Hematopoietic multipotent progenitor cell (in vitro differentiated cells): ENCODE measurements around the gene MT2A. TPM values are rescaled to one million over a fixed set of nuclear protein-coding genes. Genes with fewer than 3 reads are reported as not detected.

Experiments
- DNase-seq, 3 donors: peaks; one replicate each; pipeline ENCODE4 v3.0.0-alpha.2; 2011 to 2015; ENCODE audit warnings: low read depth in 2 of 3, low spot score in 2 of 3
- total RNA-seq: library from RNA; depleted of rRNA; stranded (reverse); fragments of >200 nt; gene quantifications from one replicate; pipeline ENCODE4 v1.2.3, GENCODE V29; 2012

Gene MT2A
- total RNA-seq, 1 donor, result 21.8 TPM

DNA sequence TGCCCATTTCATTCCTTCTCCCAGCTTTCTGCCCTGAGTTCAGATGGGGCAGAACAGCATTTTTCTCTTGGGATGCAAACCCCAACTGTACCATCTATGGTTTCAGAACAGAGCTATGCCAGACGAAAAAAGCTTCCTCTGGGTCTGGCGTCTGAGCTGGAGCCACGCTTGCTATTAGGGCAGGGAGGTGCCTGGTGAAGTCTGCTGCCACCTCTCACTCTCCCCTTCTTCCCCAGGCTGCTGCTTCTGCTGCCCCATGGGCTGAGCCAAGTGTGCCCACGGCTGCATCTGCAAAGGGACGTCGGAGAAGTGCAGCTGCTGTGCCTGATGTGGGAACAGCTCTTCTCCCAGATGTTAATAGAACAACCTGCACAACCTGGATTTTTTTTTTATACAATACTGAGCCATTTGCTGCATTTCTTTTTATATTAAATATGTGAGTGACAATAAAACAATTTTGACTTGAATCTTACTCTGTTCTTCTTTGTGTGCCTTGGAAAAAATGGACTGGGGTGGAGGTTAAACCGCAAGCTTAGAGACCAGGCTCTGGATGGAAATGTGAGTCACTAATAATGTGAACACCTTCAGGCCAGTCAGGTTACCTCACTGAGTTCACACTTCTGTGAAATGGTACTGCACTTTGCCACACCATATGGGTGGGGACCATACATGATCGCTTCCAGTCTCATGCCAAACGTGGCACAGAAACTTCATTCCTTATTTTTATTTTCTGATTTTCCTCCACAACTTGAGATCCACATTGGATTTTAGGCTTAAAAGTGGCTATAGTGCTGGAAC lies 28.4 kb downstream of the MT2A start:
- no peak for DNase-seq

DNA sequence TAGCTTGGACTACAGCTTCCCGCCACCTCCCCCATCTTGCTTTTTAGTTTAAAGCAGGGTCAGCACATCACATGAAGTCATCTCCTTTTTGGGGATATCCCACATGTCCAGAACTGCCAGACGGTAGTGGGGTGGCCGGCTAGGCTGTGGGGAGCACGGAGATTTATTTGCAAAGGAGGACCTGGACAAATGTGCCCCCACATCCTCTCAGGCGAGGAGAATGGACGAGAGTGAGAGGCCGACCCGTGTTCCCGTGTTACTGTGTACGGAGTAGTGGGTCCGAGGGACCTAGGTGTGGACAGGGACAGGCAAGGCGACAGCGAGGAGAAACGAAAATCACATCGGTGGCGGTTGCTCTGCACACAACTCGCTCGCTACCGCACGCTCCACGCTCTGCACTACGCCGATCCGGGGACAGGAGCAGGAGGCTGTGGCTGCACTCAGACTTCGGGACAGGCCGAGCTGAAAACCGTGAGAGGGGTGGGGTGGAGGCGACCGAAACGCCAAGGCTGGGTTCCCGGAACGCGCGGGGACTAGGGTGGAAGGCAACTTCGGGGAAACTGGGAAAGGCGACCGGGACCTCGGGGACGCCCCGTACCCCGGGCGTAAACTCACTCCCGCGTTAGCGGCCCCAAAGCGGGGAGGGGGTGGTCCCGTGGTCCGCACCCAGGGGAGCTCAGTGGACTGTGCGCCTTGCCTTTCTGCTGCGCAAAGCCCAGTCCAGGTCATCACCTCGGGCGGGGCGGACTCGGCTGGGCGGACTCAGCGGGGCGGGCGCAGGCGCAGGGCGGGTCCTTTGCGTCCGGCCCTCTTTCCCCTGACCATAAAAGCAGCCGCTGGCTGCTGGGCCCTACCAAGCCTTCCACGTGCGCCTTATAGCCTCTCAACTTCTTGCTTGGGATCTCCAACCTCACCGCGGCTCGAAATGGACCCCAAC lies 29.7 kb downstream of the MT2A start, which contains the start of gene MT1A:
MT1A (plus strand) TSS at position 853 of the 937 bp plus-strand sequence; CDS start at position 926, 73 bp downstream.
- DNase-seq, result no peak

DNA sequence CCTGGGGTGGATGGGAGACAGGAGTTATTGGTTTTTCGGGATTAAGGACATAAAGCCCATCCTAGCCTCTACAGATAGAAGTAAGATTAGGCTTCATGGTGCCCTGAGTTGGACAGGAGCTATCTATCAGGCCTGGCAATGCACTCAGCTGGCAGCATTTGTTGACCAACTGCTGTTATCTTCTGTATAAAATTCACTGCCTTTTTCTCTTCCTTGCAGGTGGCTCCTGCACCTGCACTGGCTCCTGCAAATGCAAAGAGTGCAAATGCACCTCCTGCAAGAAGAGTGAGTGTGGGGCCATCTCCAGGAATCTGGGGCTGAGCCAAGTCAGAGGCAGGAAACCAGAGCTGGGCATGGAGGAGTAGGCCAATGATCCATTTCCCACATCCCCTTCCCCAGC lies 30.7 kb downstream of the MT2A start:
- DNase-seq, result no peak

DNA sequence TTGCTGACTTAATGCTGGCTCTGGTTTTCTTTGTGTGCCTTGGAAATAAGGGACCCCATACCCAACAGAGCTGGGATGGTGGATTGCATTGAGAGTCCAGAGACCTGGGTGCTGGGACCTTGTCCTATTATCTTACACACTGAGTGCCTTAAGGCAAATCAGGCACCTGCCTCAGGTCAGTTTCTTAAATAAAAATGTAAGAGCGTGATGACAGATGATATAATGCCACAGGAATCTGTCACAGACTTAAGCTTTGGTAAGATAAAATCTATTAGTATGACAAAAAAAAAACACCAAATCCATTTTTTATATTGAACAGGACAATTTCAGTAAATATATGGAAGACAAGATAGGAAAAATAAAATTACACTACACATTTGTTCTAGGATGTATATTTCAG lies 31.7 kb downstream of the MT2A start:
- DNase-seq, result no peak

DNA sequence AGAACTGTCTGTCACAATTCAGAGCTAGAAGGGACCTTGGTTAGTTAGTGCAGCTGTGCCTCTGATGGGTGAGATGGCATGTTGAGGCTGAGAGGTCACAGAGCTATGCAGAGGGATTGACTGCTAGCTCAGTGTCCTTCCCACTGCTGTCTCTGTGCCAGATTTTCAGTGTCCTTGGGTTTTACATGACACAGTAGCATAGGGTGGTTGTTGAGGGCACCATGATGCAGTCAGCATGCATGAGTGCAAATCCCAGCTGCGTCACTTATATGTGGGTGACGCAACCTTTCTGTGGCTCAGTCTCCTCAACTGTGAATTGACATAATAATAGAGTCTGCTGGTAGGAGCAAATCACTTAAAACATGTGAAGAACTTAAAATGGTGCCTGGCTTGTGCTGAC lies 32.8 kb downstream of the MT2A start:
- DNase-seq, result no peak

DNA sequence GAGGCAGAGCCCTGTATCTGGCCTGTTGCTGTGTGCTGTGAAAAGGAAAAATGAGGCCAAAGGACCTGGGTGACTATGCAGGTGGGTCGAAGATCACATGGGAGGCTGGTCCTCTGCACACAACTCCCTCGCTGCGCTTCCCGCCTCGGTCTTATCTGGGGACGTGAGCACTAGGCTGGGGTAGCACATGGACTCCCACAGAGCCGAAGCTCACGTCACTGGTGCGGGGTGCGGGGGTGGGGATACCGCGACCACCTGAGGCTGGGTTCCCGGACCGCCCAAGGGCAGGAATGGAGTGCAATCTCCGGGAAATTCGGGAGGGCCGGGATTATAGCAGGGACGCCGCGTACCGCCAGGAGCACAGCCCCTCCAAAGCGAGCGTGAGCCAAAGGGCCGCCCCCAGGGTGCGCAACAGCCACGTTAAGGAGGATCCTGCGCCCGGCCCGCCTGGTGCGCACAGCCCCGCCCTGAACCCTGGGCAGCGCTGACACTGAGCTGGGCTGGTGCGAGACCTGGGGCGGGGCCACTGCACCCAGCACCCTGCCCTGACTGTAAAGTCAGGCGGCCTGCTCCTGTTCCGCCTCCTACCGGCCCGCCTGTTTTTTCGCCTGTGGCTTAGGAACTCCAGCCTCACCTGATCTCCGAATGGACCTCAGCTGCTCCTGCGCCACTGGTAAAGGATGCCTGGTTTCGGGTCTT lies 34.8 kb downstream of the MT2A start:
- no peak for DNase-seq

DNA sequence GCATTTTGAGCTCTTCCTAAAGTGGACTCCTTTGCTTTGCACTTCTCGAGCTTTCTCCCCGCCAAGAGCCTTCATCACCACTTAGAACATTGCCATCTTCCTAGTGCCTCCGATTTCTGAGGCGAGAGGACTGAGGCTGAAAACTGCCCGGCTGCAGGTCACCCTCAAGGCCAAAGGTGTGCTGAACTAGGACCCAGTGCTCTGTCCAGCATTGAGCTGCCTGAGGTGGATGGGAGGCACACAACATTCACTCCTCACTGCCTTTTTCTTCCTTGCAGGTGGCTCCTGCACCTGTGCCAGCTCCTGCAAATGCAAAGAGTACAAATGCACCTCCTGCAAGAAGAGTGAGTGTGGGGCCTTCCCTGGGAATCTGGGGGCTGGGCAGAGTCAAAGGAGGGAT lies 35.4 kb downstream of the MT2A start:
- no peak for DNase-seq

DNA sequence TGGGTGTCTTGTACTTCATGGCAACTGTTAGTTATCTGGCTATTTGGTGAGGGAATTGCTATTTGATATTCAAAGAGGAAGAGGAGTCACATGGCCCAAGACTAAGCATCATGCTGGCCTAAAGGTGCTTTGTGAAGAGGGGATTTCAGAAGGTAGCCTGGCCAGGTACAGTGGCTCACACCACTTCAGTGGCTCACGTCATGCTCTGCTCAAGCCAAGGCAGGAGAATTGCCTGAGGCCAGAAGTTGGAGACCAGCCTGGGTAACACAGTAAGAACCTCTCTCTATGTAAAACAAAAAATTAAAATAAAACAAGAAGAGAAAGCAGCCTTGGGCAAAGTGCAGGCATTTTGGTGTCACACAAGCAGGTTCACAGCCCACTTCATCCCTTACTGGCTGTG lies 36.9 kb downstream of the MT2A start:
- no peak for DNase-seq

DNA sequence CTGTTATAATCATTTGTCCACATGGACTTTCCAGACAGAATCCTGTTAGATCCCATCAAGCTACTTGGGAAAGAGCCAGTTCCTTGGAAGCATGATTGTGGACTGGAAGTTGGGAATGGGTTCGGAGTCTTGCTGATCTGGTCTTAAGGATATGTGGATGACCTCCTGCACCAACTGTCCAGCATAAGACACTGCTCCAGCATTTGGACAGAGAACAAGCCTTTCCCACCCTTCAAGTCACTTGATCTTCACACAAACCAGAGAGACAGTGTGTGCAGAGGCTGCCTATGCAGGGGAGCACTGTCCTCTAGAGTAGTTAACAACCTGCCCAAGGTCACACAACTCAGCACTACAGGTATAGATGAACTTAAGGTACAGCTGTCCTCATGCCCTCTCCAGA lies 37.5 kb downstream of the MT2A start:
- DNase-seq, result no peak

DNA sequence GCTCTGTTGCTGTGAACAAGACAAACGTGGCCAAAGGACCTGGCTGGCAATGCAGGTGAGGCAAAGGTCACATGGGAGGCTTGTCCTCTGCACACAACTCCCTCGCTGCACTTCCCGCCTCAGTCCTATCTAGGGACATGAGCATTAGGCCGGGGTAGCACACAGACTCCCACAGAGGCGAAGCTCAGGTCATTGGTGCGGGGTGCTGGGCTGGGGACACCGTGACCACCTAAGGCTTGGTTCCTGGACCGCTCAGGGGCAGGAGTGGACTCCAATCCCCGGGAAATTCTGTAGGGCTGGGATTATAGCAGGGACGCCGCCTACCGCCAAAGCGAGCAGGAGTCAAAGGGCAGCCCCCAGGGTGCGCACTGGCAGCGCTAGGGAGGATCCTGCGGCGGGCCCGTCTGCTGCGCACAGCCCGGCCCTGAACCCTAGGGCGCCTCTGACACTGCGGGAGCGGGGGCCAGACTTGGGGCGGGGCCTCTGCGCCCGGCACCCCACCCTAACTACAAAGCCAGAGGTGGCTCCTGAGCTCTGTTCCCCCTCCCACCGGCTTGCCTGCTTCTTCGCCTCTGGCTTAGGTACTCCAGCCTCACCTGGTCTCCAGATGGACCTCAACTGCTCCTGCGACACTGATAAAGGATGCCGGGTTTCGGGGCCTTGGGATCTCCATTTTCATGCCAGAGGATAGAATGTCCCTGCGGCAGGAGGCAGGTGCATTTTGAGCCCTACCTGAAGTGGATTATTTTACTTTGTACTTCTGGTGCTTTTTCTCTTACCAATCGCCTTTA lies 39.5 kb downstream of the MT2A start:
- no peak for DNase-seq

DNA sequence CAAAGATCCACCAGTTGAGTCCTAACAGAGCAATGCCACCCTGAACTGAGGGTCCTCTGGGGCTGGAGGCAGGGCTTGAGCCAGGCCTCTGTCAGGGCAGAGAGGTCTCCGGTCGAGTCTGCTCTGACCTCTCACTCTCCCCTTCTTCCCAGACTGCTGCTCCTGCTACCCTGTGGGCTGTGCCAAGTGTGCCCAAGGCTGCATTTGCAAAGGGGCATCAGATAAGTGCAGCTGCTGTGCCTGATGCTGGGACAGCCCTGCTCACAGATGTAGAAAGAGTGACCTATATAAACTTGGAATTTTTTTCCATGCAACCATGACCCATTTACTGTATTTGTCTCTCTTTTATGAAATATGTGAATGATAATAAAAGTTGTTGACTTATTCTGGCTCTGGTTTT lies 40.9 kb downstream of the MT2A start:
- no peak for DNase-seq

DNA sequence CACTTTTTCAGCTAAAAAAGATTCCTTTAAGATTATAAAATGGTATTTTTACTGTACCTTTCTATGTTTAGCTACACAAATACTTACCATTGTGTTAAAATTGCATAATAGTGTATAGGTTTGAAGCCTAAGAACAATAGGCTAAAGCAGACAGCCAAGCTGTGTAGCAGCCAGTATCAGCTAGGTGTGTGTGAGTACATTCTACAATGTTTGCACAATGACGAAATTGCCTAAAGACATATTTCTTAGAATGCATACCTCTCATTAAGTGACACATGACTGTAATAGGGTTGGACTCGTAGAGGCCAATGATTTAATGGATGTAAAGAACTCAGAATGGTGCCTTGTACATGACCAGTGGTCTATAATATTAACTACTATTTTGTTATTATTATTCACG lies 41.4 kb downstream of the MT2A start:
- no peak for DNase-seq

DNA sequence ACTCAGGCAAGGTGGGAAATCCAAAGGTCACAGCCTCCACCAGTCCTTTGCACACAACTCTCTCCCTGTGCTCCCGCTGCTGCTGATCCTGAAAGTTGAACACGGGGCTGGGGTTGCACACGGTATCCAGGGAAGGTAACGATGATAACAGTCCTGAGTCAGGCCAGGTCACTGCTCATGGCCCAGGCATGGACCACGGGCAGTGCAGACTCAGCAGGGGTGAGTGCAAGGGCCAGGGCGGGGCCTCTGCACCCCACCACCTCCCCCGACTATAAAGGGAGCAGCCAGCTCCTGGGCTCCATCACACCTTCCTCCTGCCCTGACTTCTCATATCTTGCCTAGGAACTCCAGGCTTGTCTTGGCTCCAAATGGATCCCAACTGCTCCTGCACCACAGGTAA lies 43.2 kb downstream of the MT2A start, which contains the start of gene MT1B:
MT1B (plus strand) TSS at position 301 of the 400 bp plus-strand sequence; CDS start at position 369, 68 bp downstream.
- no peak for DNase-seq

DNA sequence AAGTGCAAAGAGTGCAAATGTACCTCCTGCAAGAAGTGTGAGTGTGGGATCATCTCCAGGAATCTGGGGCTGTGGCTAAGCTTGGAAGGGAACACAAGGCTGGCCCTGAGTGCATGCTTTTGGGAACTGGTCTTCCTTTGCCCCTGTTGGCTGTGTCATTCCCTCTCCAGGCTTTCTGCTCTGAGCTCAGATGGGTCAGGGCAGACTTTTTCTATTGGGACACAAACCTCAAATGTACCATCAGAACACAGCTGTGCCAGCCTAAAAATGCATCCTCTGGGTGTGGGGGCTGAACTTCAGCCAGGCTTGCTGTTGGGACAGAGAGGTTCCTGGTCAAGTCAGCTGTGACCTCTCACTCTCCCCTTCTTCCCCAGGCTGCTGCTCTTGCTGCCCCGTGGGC lies 44.2 kb downstream of the MT2A start:
- no peak for DNase-seq

DNA sequence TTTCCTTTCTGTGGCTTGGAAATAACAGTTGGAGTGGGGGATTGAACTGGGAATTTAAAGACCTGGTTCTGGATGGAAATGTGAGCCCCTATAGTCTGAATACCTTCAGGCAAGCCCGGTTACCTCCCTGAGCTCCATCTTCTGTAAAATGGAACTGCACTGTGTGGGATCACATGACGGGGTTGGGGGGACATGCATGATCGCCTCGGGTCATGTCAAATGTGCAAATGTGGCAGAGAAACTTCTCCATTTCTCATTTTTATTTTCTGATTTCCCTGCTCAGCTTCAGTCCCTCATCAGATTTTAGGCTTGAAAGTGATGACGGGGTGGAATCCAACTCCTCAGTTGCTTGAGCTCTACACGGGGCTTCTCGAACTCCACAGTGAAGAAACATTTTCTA lies 44.8 kb downstream of the MT2A start:
- DNase-seq, result no peak

DNA sequence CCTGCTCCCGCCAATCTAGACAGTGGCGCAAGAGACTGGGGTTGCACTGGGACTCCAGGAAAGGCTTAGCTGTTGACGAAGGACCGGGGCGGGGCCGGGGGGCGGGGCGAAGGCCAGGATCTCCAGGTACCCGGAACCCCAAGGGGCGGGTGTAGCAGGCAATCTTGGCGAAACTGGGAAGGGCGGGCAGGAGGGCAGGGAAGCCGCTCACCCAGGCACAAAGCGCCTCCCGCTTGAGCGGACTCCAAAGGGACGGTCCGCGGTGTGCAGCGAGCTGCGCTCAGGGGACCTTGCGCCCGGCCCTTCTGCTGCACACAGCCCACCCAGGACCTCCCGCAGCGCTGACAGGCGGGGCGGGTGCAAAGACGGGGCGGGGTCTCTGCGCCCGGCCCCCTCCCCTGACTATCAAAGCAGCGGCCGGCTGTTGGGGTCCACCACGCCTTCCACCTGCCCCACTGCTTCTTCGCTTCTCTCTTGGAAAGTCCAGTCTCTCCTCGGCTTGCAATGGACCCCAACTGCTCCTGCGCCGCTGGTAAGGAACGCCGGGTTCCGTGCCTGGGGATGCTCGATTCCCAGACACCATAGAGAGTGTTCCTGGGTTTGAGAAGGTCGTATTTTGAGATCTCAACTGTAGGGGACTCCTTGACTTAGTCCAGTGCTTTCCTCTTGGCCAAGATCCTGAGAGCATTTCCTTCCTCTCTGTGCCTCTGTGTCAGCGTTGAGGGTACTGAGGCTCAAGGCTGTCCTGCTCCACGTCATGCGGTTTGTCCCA lies 49.4 kb downstream of the MT2A start, which contains the start of gene MT1F:
MT1F (plus strand) TSS at position 405 of the 772 bp plus-strand sequence; CDS start at position 505, 100 bp downstream.
- DNase-seq, result peak in 2 of 3 donors; percentile 22 to 63

DNA sequence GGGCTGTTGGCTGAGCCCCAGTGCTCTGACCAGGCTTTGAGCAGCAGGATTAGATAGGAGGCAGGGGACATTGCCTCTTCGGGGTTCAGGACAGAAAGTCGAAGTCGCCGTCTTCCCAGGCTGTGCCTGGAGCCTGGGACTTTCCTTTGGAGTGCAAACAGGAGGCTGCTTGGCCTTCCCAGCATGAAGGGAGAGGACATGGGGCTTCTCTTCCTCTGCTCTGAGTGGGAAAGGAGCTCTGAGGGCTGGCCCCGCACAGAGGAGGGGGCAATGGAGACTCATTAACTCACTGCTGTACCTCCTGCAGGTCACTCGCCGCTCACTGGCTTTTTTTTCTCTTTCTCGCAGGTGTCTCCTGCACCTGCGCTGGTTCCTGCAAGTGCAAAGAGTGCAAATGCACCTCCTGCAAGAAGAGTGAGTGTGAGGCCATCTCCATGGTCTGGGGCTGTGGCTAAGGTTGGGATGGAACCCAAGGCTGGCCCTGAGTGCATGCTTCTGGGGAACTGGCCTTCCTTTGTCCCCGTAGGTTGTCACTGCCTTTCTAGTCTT lies 50.0 kb downstream of the MT2A start:
- no peak for DNase-seq
